ENCODE results near the gene CHCHD6. TPM values are rescaled to one million over a fixed set of nuclear protein-coding genes. Genes with fewer than 3 reads are reported as not detected.

The CHCHD6 gene
- total and polyA plus RNA-seq, 2 of the 4 experiments (the other 2 are of a cell fraction): 18.8 to 28.9 TPM

- TF ChIP-seq ELK1 (IDR thresholded peaks at IDR 0.05; ENCODE audit: borderline replicate concordance, low read depth, low read length) (no peak), RCOR1 (IDR thresholded peaks at IDR 0.05; ENCODE audit: insufficient replicate concordance, low read length) (no peak), MAFK (IDR thresholded peaks at IDR 0.05; ENCODE audit: low read depth, low read length) (no peak), RAD21 (IDR thresholded peaks at IDR 0.05; ENCODE audit: low read length) (peak; percentile 50), RFX5 (IDR thresholded peaks at IDR 0.05; ENCODE audit: low read depth, low read length) (no peak)
These were observed 131.6 kb downstream of the CHCHD6 start (continued) for GRCh38 chr3:126835472-126836219.

All from IMR-90 (cell line).